ENCODE data around the gene TCERG1L. TPM values are rescaled to one million over a fixed set of nuclear protein-coding genes. Genes with fewer than 3 reads are reported as not detected.

The TCERG1L gene
- total and polyA plus RNA-seq, 9 of the 15 experiments (the other 6 are each of a cell fraction or from before 2014, with no cell fraction given), result not detected

- no peak overlapping the region for H3K4me3 ChIP-seq
- H3K9me1 ChIP-seq (ENCODE audit: control insufficient read depth, insufficient read depth, low read length), result no peaks in the 10 kb centered on the region
- no peak overlapping the region for H3K4me2 ChIP-seq (ENCODE audit: insufficient read depth, low read length)
- no peaks in the 10 kb centered on the region for H3K4me1 ChIP-seq (replicated peaks in 1 of 2; ENCODE audit: control insufficient read depth in 2 of 2, insufficient read depth in 2 of 2, low read length in 2 of 2)
- ChIA-PET POLR2A (interaction anchor here (0.7 kb wide), 1 partner anchor 13 kb away, joined by 3 read pairs; no protein-coding TSS in a partner anchor), CTCF (ENCODE audit: low intra/inter-chr PET ratio) (no interaction called here)
- no peaks in the 10 kb centered on the region for H3K9me3 ChIP-seq (replicated peaks; ENCODE audit: control insufficient read depth, insufficient read depth, low read depth, low read length)
- no peaks in the 10 kb centered on the region; a peak in 1 of 5 replicates for H3K27me3 ChIP-seq (ENCODE audit: control insufficient read depth in 2 of 2, insufficient read depth in 2 of 2, low read length in 2 of 2)
- no peak overlapping the region for H3K9ac ChIP-seq (ENCODE audit: insufficient read depth in 1 of 2, low read depth in 2 of 2, low read length in 2 of 2)
- no peak for DNase-seq (ENCODE audit: extremely low read depth in 1 of 4, low spot score in 3 of 4)
- H3K36me3 ChIP-seq (ENCODE audit: control insufficient read depth, insufficient read depth, low read length), result no peaks in the 10 kb centered on the region
- FAIRE-seq, result no peak
- BruUV-seq (replicated peaks), result no TSS peak
- H4K20me1 ChIP-seq (replicated peaks; ENCODE audit: control insufficient read depth, insufficient read depth, low read length), result no peaks in the 10 kb centered on the region
- intact Hi-C loops (cut with micrococcal nuclease) (no loop called here), in situ Hi-C loops (cut with MboI) (no loop called here)
- no peak overlapping the region for H2AFZ ChIP-seq (ENCODE audit: low read depth, low read length)
- H3K79me2 ChIP-seq (ENCODE audit: control insufficient read depth, insufficient read depth, low read length), result no peaks in the 10 kb centered on the region
- WGBS (ENCODE audit: insufficient coverage, low coverage, missing lambda C conversion rate), result 3% methylated on average over 9 of the region's 13 CpGs
- no peak for ATAC-seq
- no peak for TF ChIP-seq MBD1 (CRISPR knock-in tag; IDR thresholded peaks at IDR 0.05)
- TF ChIP-seq, protein P1, sequence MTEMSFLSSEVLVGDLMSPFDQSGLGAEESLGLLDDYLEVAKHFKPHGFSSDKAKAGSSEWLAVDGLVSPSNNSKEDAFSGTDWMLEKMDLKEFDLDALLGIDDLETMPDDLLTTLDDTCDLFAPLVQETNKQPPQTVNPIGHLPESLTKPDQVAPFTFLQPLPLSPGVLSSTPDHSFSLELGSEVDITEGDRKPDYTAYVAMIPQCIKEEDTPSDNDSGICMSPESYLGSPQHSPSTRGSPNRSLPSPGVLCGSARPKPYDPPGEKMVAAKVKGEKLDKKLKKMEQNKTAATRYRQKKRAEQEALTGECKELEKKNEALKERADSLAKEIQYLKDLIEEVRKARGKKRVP (CRISPR knock-in tag; IDR thresholded peaks at IDR 0.05), result no peak
- no peak for TF ChIP-seq CREB1 (IDR thresholded peaks at IDR 0.05)
- TF ChIP-seq CREB1 (CRISPR knock-in tag; IDR thresholded peaks at IDR 0.05), result no peak
- TF ChIP-seq GATAD2A (IDR thresholded peaks at IDR 0.05), result no peak
- no peak for TF ChIP-seq NELFE (IDR thresholded peaks at IDR 0.05; ENCODE audit: insufficient read depth, insufficient read length)
- no peak for TF ChIP-seq SRF (CRISPR knock-in tag; IDR thresholded peaks at IDR 0.05)
- no peak for TF ChIP-seq ZNF253 (CRISPR knock-in tag; conservative IDR thresholded peaks at IDR 0.05)
- no peak for TF ChIP-seq NFE2L1 (tag; IDR thresholded peaks at IDR 0.05; ENCODE audit: borderline replicate concordance, low read depth)
- TF ChIP-seq PTTG1 (tag; IDR thresholded peaks at IDR 0.05; ENCODE audit: low read depth), result no peak
- TF ChIP-seq TRIM28 (IDR thresholded peaks at IDR 0.05), result no peak
- no peak for TF ChIP-seq SRSF9 (IDR thresholded peaks at IDR 0.05; ENCODE audit: borderline replicate concordance, low read depth, low read length)
- no peak for TF ChIP-seq TEAD1 (CRISPR knock-in tag; IDR thresholded peaks at IDR 0.05)
- TF ChIP-seq MTA3 (IDR thresholded peaks at IDR 0.05; ENCODE audit: borderline replicate concordance), result no peak
- no peak overlapping the region for H3K27ac ChIP-seq (ENCODE audit: extremely low read depth, low read depth, low read length)
These were observed 40.2 kb downstream of the TCERG1L start for GRCh38 chr10:131271195-131271880.
